Fibroblast of mammary gland (primary cell): ENCODE measurements around the gene STIMATE.
A peak's percentile ranks its signal among the peaks of the same experiment; 100 is the strongest.

ENCODE experiments used
- DNase-seq: peaks from one replicate; pipeline ENCODE4 v3.0.0-alpha.2; 2010; ENCODE audit warnings: low read depth
- H3K4me3 ChIP-seq: 2 replicates; pipeline ENCODE4 v1.5.1; 2011; ENCODE audit warnings: low read depth, mild to moderate bottlenecking, low read length, moderate library complexity; ENCODE audit not compliant: control insufficient read depth
- TF ChIP-seq, protein P1 (sequence below): conservative IDR thresholded peaks from 2 replicates; pipeline ENCODE4 v1.5.1; 2011; ENCODE audit warnings: low read depth, low read length, inconsistent platforms; ENCODE audit not compliant: control insufficient read depth, insufficient read depth

The STIMATE gene

DNA sequence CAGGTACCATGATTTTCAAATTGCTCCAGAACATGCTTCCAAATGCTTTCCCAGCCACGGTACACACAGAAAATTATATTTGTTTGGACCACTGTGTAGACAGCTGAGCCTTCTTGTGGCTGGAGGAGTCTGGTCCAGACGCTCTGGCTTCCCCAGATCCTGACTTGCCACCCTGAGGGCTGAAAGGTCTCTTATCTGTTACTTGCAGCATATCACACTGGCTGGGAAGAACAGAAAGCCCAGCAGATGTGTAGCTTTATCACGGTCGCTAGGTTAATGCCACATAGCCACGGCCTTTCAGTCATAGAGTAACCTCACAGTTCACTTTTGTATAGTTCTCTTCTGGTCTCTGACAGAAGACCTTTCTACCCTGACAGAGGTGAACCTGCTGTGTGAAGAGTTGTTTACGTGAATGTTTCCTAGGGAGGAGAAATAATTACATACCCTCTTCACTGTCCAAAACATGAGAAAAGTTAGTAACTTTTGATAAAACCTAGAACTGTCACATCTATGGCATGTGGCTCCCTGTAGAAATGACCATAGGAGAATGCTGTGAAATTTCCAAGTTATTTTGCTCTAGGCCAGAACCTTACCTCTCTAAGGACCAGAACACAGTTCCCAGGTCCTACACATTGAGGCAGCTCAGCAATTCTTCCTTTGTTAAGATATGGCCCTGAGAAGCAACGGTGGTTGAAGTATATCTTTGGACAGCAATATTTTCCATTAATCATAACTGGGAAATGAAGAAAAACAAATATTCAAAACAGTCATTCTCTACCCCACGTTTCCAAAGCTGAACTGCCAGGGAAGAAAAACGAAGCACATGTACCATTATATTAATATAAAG is 15.8 kb upstream of the STIMATE start:
- H3K4me3 ChIP-seq: no peak overlapping the region
- TF ChIP-seq, protein P1, sequence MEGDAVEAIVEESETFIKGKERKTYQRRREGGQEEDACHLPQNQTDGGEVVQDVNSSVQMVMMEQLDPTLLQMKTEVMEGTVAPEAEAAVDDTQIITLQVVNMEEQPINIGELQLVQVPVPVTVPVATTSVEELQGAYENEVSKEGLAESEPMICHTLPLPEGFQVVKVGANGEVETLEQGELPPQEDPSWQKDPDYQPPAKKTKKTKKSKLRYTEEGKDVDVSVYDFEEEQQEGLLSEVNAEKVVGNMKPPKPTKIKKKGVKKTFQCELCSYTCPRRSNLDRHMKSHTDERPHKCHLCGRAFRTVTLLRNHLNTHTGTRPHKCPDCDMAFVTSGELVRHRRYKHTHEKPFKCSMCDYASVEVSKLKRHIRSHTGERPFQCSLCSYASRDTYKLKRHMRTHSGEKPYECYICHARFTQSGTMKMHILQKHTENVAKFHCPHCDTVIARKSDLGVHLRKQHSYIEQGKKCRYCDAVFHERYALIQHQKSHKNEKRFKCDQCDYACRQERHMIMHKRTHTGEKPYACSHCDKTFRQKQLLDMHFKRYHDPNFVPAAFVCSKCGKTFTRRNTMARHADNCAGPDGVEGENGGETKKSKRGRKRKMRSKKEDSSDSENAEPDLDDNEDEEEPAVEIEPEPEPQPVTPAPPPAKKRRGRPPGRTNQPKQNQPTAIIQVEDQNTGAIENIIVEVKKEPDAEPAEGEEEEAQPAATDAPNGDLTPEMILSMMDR: no peak
- DNase-seq: no peak

DNA sequence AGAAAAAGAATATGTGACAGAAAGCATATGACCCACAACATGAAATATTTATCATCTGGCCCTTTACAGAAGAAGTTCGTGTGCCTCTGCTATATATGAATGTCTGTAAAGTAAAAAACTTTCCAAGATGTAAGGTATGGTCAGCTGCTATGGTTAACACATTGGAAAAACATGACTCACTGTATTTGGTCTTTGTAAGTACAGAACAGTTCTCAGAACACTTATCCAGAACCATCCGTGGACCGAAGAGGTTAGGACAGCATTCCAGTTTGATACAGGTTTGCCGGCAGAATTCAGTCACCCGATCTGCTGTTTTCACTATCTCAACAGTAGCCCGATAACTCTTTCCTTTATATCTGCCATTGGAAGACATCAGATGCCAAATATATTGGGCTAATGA is 13.5 kb upstream of the STIMATE start:
- TF ChIP-seq, protein P1: no peak
- no peak for DNase-seq
- H3K4me3 ChIP-seq: no peak overlapping the region

DNA sequence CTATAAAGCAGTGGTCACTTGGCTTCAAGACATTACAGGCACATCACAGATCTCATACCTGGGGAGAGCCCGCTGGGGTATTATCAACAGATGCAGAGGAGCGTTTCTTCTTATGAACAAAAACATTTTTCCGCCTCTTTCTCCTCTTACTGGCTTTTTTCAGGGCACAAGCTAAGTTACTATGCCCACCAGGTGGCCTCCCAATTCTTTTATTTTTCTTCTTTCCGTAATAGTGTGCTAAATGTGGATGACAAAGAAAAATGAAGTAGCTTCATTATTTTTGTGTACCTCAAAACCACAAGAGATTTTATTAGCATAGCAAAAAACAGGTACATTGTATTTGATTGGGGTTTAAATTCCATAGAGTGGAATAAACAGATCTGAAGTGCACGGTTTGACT is 10.1 kb upstream of the STIMATE start:
- TF ChIP-seq, protein P1: no peak
- no peak for DNase-seq

DNA sequence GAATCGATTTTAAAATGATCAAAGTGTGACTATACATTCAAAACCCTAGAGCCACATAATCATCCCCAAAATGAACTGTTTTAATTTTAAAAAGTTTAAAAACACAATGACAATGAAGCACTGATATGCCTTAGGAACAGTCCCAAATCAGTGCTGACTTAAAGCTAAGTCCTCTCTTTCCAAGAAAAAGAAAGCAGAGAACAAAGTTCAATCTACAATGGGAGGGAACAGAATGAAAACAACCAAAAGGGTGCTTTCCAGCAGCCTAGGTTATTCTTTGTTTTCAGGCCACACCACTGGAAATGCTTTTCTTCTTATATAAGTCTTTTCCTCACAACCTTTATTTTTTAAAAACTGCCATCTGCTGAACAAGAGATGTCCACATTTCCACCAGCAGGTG is 7.2 kb upstream of the STIMATE start:
- no peak overlapping the region for H3K4me3 ChIP-seq
- no peak for DNase-seq
- TF ChIP-seq, protein P1: no peak

More for the DNA sequence above, 10.1 kb upstream of the STIMATE start:
- H3K4me3 ChIP-seq: no peak overlapping the region

DNA sequence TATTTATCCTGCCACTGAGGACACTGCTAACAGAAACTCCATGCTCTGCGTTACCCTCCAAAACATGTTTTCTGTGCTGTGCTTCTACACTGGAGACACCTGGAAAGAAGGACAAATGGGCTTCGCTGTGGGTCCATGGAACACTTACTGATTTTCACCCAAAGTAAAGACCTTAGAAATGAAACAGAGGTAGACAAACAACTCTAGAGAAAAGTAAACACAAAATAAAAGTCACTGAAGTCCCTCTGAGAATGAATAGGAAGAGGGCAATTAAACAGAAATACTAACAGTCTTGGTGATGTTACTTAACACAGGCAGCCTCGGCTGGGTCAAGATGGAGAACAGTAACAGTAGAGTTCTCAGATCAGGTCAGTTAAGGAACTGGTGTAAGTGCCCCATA is 6.7 kb upstream of the STIMATE start:
- DNase-seq: no peak
- H3K4me3 ChIP-seq: no peak overlapping the region
- TF ChIP-seq, protein P1: no peak

DNA sequence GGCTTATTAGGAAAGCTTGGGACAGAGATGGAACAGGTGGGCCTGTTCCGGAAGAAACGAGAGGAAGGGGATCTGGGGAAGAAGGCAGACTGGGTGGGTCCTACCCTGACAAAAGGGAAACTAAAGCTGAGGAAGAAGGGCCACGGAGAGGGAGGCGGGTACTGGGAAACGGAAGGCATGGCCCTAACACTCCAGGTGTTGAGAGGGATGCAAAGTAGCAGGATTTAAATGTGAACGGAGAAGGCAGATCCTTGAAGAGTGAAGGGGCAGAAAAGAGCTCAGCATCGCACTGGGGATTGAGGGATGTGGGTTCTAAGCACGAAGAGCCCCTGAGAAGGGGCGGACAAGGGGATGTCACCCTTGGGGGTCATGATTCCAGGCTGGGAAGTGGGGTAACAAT is 735 bp downstream of the STIMATE start:
- TF ChIP-seq, protein P1: no peak
- H3K4me3 ChIP-seq: peak overlapping the region; percentile 84
- DNase-seq: no peak

DNA sequence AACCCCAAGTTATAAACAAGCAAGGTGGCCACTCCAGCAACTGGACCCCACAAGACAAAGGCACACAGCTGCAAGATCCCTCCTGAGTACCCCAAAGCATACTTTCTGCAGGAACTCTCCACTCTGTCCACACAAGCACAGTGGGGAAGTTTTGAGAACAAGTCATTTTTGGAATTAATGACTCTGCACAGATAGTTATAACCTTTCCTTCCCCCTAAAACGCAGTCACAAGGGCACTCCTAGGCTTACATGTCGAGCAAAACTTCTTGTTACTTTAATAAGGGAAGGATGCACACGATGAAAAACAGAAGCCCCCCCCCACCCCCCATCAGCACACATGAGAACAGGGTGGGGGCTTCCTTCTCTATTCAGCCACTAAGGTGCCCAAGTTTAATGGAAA is 1.2 kb downstream of the STIMATE start:
- H3K4me3 ChIP-seq: peak overlapping the region; percentile 84
- no peak for DNase-seq
- TF ChIP-seq, protein P1: no peak
